Measurements from ENCODE around the gene AJM1. TPM values are rescaled to one million over a fixed set of nuclear protein-coding genes. Genes with fewer than 3 reads are reported as not detected.

Gene AJM1
- total and polyA plus RNA-seq, 4 experiments from 2014 or later, result 0.05 to 2.8 (median 2.4) TPM; not detected in 1

- peaks cover 0 to 4% (median 0%) of the 10 kb centered on the region in 4 donors for H3K4me1 Mint-ChIP-seq
- no peak overlapping the region for H3K27ac Mint-ChIP-seq
- H3K36me3 Mint-ChIP-seq, result peaks cover 0 to 1% of the 10 kb centered on the region in 2 donors
- no peaks in the 10 kb centered on the region for H3K9me3 Mint-ChIP-seq
- H3K27me3 Mint-ChIP-seq, result no peaks in the 10 kb centered on the region
- no peak overlapping the region for H3K4me3 ChIP-seq (ENCODE audit: low read length in 2 of 2)
- ChIA-PET POLR2A (ENCODE audit: partially characterized antibody) (interaction anchor here (0.7 to 1.3 kb wide), 3 partner anchors 10 to 14 kb away, joined by 3 read pairs; partner anchors contain the start of genes AJM1 and EDF1), CTCF (ENCODE audit: partially characterized antibody) (interaction anchor here (0.9 to 1.1 kb wide), 4 partner anchors 12 to 190 kb away, joined by 3 read pairs; partner anchors contain the start of genes AJM1 and NPDC1)
- H3K36me3 ChIP-seq (ENCODE audit: insufficient read depth, low read length), result peaks cover 3% of the 10 kb centered on the region
- no peak for DNase-seq
- no peaks in the 10 kb centered on the region for H3K9me3 ChIP-seq (ENCODE audit: control insufficient read depth in 1 of 2, low read length in 2 of 2)
- H3K4me1 ChIP-seq (ENCODE audit: insufficient read depth, low read length), result no peaks in the 10 kb centered on the region
- no peaks in the 10 kb centered on the region for H3K27me3 ChIP-seq (ENCODE audit: insufficient read depth, low read length)
- H3K4me3 Mint-ChIP-seq, result no peak overlapping the region
- intact Hi-C loops (cut with micrococcal nuclease), result no loop called here
- H3K27ac ChIP-seq (ENCODE audit: low read depth, low read length), result no peak overlapping the region
Measured at GRCh38 chr9:136856079-136856476, 13.8 kb downstream of the AJM1 start.

GRCh38 chr9:136856541-136857141, 14.4 kb downstream of the AJM1 start:
- no peaks in the 10 kb centered on the region for H3K27me3 ChIP-seq (ENCODE audit: insufficient read depth, low read length)
- Mint-ChIP-seq H3K4me3 (no peak overlapping the region), H3K9me3 (no peaks in the 10 kb centered on the region), H3K27me3 (no peaks in the 10 kb centered on the region), H3K27ac (no peak overlapping the region), H3K4me1 (peaks cover 0 to 4% (median 0%) of the 10 kb centered on the region in 4 donors), H3K36me3 (peaks cover 0 to 4% of the 10 kb centered on the region in 2 donors)
- H3K27ac ChIP-seq (ENCODE audit: low read depth, low read length), result no peak overlapping the region
- no peaks in the 10 kb centered on the region for H3K4me1 ChIP-seq (ENCODE audit: insufficient read depth, low read length)
- POLR2A ChIA-PET (ENCODE audit: partially characterized antibody), result interaction anchor here (0.7 to 1.3 kb wide), 3 partner anchors 9 to 15 kb away, joined by 3 read pairs; partner anchors contain the start of genes AJM1 and EDF1
- CTCF ChIA-PET (ENCODE audit: partially characterized antibody), result interaction anchor here (0.9 to 1.1 kb wide), 5 partner anchors 12 to 190 kb away, joined by 3 to 4 read pairs (median 3); partner anchors contain the start of genes AJM1 and NPDC1
- H3K9me3 ChIP-seq (ENCODE audit: control insufficient read depth in 1 of 2, low read length in 2 of 2), result no peaks in the 10 kb centered on the region
- no peak overlapping the region for H3K4me3 ChIP-seq (ENCODE audit: low read length in 2 of 2)
- DNase-seq, result peak in 1 of 5 donors; percentile 30
- peaks cover 8% of the 10 kb centered on the region for H3K36me3 ChIP-seq (ENCODE audit: insufficient read depth, low read length)
- intact Hi-C loops (cut with micrococcal nuclease), result no loop called here

- intact Hi-C loops (cut with micrococcal nuclease), result no loop called here
- ChIA-PET CTCF (ENCODE audit: partially characterized antibody) (interaction anchor here (0.9 to 1.0 kb wide), 2 partner anchors 14 to 135 kb away, joined by 3 to 4 read pairs; partner anchors contain the start of gene AJM1), POLR2A (ENCODE audit: partially characterized antibody) (no interaction called here)
- H3K27ac ChIP-seq (ENCODE audit: low read depth, low read length), result no peak overlapping the region
- H3K9me3 ChIP-seq (ENCODE audit: control insufficient read depth in 1 of 2, low read length in 2 of 2), result no peaks in the 10 kb centered on the region
- no peaks in the 10 kb centered on the region for H3K27me3 Mint-ChIP-seq
- no peak overlapping the region for H3K4me3 Mint-ChIP-seq
- H3K4me1 Mint-ChIP-seq, result peaks cover 0 to 4% (median 0%) of the 10 kb centered on the region in 4 donors
- peaks cover 0 to 7% of the 10 kb centered on the region in 2 donors for H3K36me3 Mint-ChIP-seq
- H3K4me3 ChIP-seq (ENCODE audit: low read length in 2 of 2), result no peak overlapping the region
- no peak for DNase-seq
- no peaks in the 10 kb centered on the region for H3K4me1 ChIP-seq (ENCODE audit: insufficient read depth, low read length)
- H3K27ac Mint-ChIP-seq, result no peak overlapping the region
- H3K27me3 ChIP-seq (ENCODE audit: insufficient read depth, low read length), result no peaks in the 10 kb centered on the region
- no peaks in the 10 kb centered on the region for H3K9me3 Mint-ChIP-seq
- peaks cover 13% of the 10 kb centered on the region for H3K36me3 ChIP-seq (ENCODE audit: insufficient read depth, low read length)
Measured at GRCh38 chr9:136857166-136857565, 14.9 kb downstream of the AJM1 start.

GRCh38 chr9:136857581-136858412, 15.5 kb downstream of the AJM1 start:
- Mint-ChIP-seq H3K36me3 (peaks cover 0 to 11% of the 10 kb centered on the region in 2 donors), H3K4me1 (peaks cover 0 to 4% (median 0%) of the 10 kb centered on the region in 4 donors), H3K27me3 (no peaks in the 10 kb centered on the region), H3K4me3 (no peak overlapping the region), H3K27ac (no peak overlapping the region), H3K9me3 (no peaks in the 10 kb centered on the region)
- peak in 1 of 5 donors; percentile 27 for DNase-seq
- Histone ChIP-seq H3K4me1 (ENCODE audit: insufficient read depth, low read length) (no peaks in the 10 kb centered on the region), H3K9me3 (ENCODE audit: control insufficient read depth in 1 of 2, low read length in 2 of 2) (no peaks in the 10 kb centered on the region), H3K4me3 (ENCODE audit: low read length in 2 of 2) (no peak overlapping the region), H3K36me3 (ENCODE audit: insufficient read depth, low read length) (peaks cover 20% of the 10 kb centered on the region), H3K27ac (ENCODE audit: low read depth, low read length) (no peak overlapping the region), H3K27me3 (ENCODE audit: insufficient read depth, low read length) (no peaks in the 10 kb centered on the region)
- CTCF ChIA-PET (ENCODE audit: partially characterized antibody), result interaction anchor here (0.6 kb wide), 1 partner anchor 10 kb away, joined by 5 read pairs; no protein-coding TSS in a partner anchor
- POLR2A ChIA-PET (ENCODE audit: partially characterized antibody), result interaction anchor here (0.6 kb wide), 1 partner anchor 86 kb away, joined by 3 read pairs; the partner anchor contains the start of gene FBXW5
- intact Hi-C loops (cut with micrococcal nuclease), result no loop called here

GRCh38 chr9:136858452-136858843, 16.2 kb downstream of the AJM1 start:
- POLR2A ChIA-PET (ENCODE audit: partially characterized antibody), result interaction anchor here (0.6 kb wide), 1 partner anchor 86 kb away, joined by 3 read pairs; the partner anchor contains the start of gene FBXW5
- peaks cover 0 to 4% (median 0%) of the 10 kb centered on the region in 4 donors for H3K4me1 Mint-ChIP-seq

GRCh38 chr9:136858844-136859757, 16.8 kb downstream of the AJM1 start:
- Mint-ChIP-seq H3K4me3 (no peak overlapping the region), H3K27me3 (no peaks in the 10 kb centered on the region), H3K9me3 (no peaks in the 10 kb centered on the region), H3K4me1 (peaks cover 0 to 11% (median 3%) of the 10 kb centered on the region in 4 donors), H3K36me3 (peaks cover 5 to 20% of the 10 kb centered on the region in 2 donors), H3K27ac (no peak overlapping the region)
- Histone ChIP-seq H3K4me1 (ENCODE audit: insufficient read depth, low read length) (peaks cover 5% of the 10 kb centered on the region), H3K36me3 (ENCODE audit: insufficient read depth, low read length) (peaks cover 31% of the 10 kb centered on the region), H3K27ac (ENCODE audit: low read depth, low read length) (no peak overlapping the region), H3K27me3 (ENCODE audit: insufficient read depth, low read length) (no peaks in the 10 kb centered on the region), H3K4me3 (ENCODE audit: low read length in 2 of 2) (no peak overlapping the region), H3K9me3 (ENCODE audit: control insufficient read depth in 1 of 2, low read length in 2 of 2) (no peaks in the 10 kb centered on the region)
- CTCF ChIA-PET (ENCODE audit: partially characterized antibody), result interaction anchor here (0.6 kb wide), 1 partner anchor 11 kb away, joined by 5 read pairs; no protein-coding TSS in a partner anchor
- POLR2A ChIA-PET (ENCODE audit: partially characterized antibody), result interaction anchor here (0.9 to 2.6 kb wide), 6 partner anchors 11 to 176 kb away, joined by 3 to 8 read pairs (median 6); partner anchors contain the start of gene AJM1
- intact Hi-C loops (cut with micrococcal nuclease), result no loop called here
- DNase-seq, result peak in 1 of 5 donors; percentile 20

More at GRCh38 chr9:136858452-136858843, 16.2 kb downstream of the AJM1 start:
- no peak overlapping the region for H3K27ac Mint-ChIP-seq
- Histone ChIP-seq H3K36me3 (ENCODE audit: insufficient read depth, low read length) (peaks cover 26% of the 10 kb centered on the region), H3K4me3 (ENCODE audit: low read length in 2 of 2) (no peak overlapping the region), H3K27me3 (ENCODE audit: insufficient read depth, low read length) (no peaks in the 10 kb centered on the region), H3K9me3 (ENCODE audit: control insufficient read depth in 1 of 2, low read length in 2 of 2) (no peaks in the 10 kb centered on the region), H3K4me1 (ENCODE audit: insufficient read depth, low read length) (no peaks in the 10 kb centered on the region), H3K27ac (ENCODE audit: low read depth, low read length) (no peak overlapping the region)
- no peaks in the 10 kb centered on the region for H3K9me3 Mint-ChIP-seq
- no peak overlapping the region for H3K4me3 Mint-ChIP-seq
- no peak for DNase-seq
- intact Hi-C loops (cut with micrococcal nuclease), result no loop called here
- peaks cover 0 to 15% of the 10 kb centered on the region in 2 donors for H3K36me3 Mint-ChIP-seq
- CTCF ChIA-PET (ENCODE audit: partially characterized antibody), result interaction anchor here (0.6 kb wide), 1 partner anchor 11 kb away, joined by 5 read pairs; no protein-coding TSS in a partner anchor
- no peaks in the 10 kb centered on the region for H3K27me3 Mint-ChIP-seq

All from CD4-positive, alpha-beta memory T cell (primary cell).